ENCODE measurements around the gene MMP24OS.

Gene MMP24OS

GRCh38 chr20:35238170-35238569, 39.8 kb downstream of the MMP24OS start:
- peak overlapping the region; percentile 72 for H3K27ac ChIP-seq (replicated peaks)
- TF ChIP-seq CTCF (IDR thresholded peaks at IDR 0.05; ENCODE audit: insufficient read depth, low read length) (no peak), POLR2AphosphoS5 (IDR thresholded peaks at IDR 0.05; ENCODE audit: low read depth) (peak; percentile 97), REST (IDR thresholded peaks at IDR 0.05; ENCODE audit: insufficient replicate concordance, low read depth) (peak; percentile 63), SPI1 (IDR thresholded peaks at IDR 0.05; ENCODE audit: borderline replicate concordance, low read depth) (no peak), GABPA (IDR thresholded peaks at IDR 0.05; ENCODE audit: low read depth) (0 out of 2 replicates have a peak, but pooled peaks have one; percentile 23)
- no peak overlapping the region for H3K4me3 ChIP-seq (replicated peaks; ENCODE audit: insufficient read depth, low read length)
- peak; percentile 92 to 98 for DNase-seq (ENCODE audit: low read depth in 1 of 2, low spot score in 1 of 2)
- no peaks in the 10 kb centered on the region for H3K27me3 ChIP-seq (ENCODE audit: insufficient read depth, poor library complexity, severe bottlenecking)

- peak overlapping the region; percentile 62 for H3K27ac ChIP-seq (replicated peaks)
- no peaks in the 10 kb centered on the region for H3K27me3 ChIP-seq (ENCODE audit: insufficient read depth, poor library complexity, severe bottlenecking)
- DNase-seq (ENCODE audit: low read depth in 1 of 2, low spot score in 1 of 2) = peak in 1 of 2 experiments; percentile 78
- TF ChIP-seq GABPA (IDR thresholded peaks at IDR 0.05; ENCODE audit: low read depth) = no peak
- no peak for TF ChIP-seq REST (IDR thresholded peaks at IDR 0.05; ENCODE audit: insufficient replicate concordance, low read depth)
- no peak for TF ChIP-seq POLR2AphosphoS5 (IDR thresholded peaks at IDR 0.05; ENCODE audit: low read depth)
- no peak for TF ChIP-seq SPI1 (IDR thresholded peaks at IDR 0.05; ENCODE audit: borderline replicate concordance, low read depth)
- TF ChIP-seq CTCF (IDR thresholded peaks at IDR 0.05; ENCODE audit: insufficient read depth, low read length) = no peak
- H3K4me3 ChIP-seq (replicated peaks; ENCODE audit: insufficient read depth, low read length) = no peak overlapping the region
Observed at GRCh38 chr20:35237486-35237885, 40.4 kb downstream of the MMP24OS start.

- no peak overlapping the region for H3K27ac ChIP-seq (replicated peaks)
- TF ChIP-seq GABPA (IDR thresholded peaks at IDR 0.05; ENCODE audit: low read depth) = no peak
- no peak for TF ChIP-seq SPI1 (IDR thresholded peaks at IDR 0.05; ENCODE audit: borderline replicate concordance, low read depth)
- TF ChIP-seq POLR2AphosphoS5 (IDR thresholded peaks at IDR 0.05; ENCODE audit: low read depth) = no peak
- TF ChIP-seq REST (IDR thresholded peaks at IDR 0.05; ENCODE audit: insufficient replicate concordance, low read depth) = no peak
- no peak for TF ChIP-seq CTCF (IDR thresholded peaks at IDR 0.05; ENCODE audit: insufficient read depth, low read length)
- H3K4me3 ChIP-seq (replicated peaks; ENCODE audit: insufficient read depth, low read length) = no peak overlapping the region
- no peak for DNase-seq (ENCODE audit: low read depth in 1 of 2, low spot score in 1 of 2)
- no peaks in the 10 kb centered on the region for H3K27me3 ChIP-seq (ENCODE audit: insufficient read depth, poor library complexity, severe bottlenecking)
Observed at GRCh38 chr20:35235881-35236280, 42.0 kb downstream of the MMP24OS start.
